Measurements from ENCODE around the gene ELOF1. TPM values are rescaled to one million over a fixed set of nuclear protein-coding genes. Genes with fewer than 3 reads are reported as not detected.

The ELOF1 gene
- total RNA-seq, 1 experiment from 2014 or later: 105 TPM

GRCh38 chr19:11538232-11539036 lies 20.6 kb downstream of the ELOF1 start, which contains the start of gene CNN1:
CNN1 (plus strand) TSS chr19:11538851; CDS start chr19:11538928, 77 bp downstream.
- Histone ChIP-seq H3K4me2 (ENCODE audit: low read length) (no peak within 1 kb of the TSS), H3K79me2 (ENCODE audit: low read length) (no peaks in the 10 kb centered on the region), H3K27ac (ENCODE audit: low read length) (no peak within 1 kb of the TSS), H2AFZ (ENCODE audit: low read length) (no peak within 1 kb of the TSS), H3K9ac (ENCODE audit: low read length) (no peak within 1 kb of the TSS), H3K27me3 (ENCODE audit: low read length) (no peaks in the 10 kb centered on the region), H3K4me1 (ENCODE audit: insufficient read depth, low read length) (peaks cover 5% of the 10 kb centered on the region), H3K9me3 (ENCODE audit: low read length) (no peaks in the 10 kb centered on the region), H3K9me2 (replicated peaks; ENCODE audit: low read length) (no peaks in the 10 kb centered on the region), H3K4me3 (ENCODE audit: low read length) (no peak within 1 kb of the TSS), H3F3A (ENCODE audit: low read length, unreplicated experiment) (no peaks in the 10 kb centered on the region), H4K20me1 (ENCODE audit: low read length) (no peaks in the 10 kb centered on the region), H3K36me3 (ENCODE audit: low read depth, low read length) (no peaks in the 10 kb centered on the region)
- DNase-seq: no peak
- ATAC-seq: no peak
- intact Hi-C loops (cut with micrococcal nuclease): loop anchor here (5.0 kb wide), 1 partner anchor 49 kb away; no protein-coding TSS in a partner anchor
- POLR2A ChIA-PET (ENCODE audit: unreplicated experiment): interaction anchor here (0.5 kb wide), 1 partner anchor 52 kb away, joined by 5 read pairs; no protein-coding TSS in a partner anchor
- no TSS peak for BruUV-seq (replicated peaks)
- TF ChIP-seq EZH2phosphoT487 (IDR thresholded peaks at IDR 0.05; ENCODE audit: borderline replicate concordance, low read length): no peak
- TF ChIP-seq, protein P1, sequence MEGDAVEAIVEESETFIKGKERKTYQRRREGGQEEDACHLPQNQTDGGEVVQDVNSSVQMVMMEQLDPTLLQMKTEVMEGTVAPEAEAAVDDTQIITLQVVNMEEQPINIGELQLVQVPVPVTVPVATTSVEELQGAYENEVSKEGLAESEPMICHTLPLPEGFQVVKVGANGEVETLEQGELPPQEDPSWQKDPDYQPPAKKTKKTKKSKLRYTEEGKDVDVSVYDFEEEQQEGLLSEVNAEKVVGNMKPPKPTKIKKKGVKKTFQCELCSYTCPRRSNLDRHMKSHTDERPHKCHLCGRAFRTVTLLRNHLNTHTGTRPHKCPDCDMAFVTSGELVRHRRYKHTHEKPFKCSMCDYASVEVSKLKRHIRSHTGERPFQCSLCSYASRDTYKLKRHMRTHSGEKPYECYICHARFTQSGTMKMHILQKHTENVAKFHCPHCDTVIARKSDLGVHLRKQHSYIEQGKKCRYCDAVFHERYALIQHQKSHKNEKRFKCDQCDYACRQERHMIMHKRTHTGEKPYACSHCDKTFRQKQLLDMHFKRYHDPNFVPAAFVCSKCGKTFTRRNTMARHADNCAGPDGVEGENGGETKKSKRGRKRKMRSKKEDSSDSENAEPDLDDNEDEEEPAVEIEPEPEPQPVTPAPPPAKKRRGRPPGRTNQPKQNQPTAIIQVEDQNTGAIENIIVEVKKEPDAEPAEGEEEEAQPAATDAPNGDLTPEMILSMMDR (conservative IDR thresholded peaks at IDR 0.05; ENCODE audit: low read depth, low read length): no peak
- no peak for TF ChIP-seq EZH2 (IDR thresholded peaks at IDR 0.05; ENCODE audit: low read length, unreplicated experiment)
- CTCF ChIA-PET: no interaction called here

DNA sequence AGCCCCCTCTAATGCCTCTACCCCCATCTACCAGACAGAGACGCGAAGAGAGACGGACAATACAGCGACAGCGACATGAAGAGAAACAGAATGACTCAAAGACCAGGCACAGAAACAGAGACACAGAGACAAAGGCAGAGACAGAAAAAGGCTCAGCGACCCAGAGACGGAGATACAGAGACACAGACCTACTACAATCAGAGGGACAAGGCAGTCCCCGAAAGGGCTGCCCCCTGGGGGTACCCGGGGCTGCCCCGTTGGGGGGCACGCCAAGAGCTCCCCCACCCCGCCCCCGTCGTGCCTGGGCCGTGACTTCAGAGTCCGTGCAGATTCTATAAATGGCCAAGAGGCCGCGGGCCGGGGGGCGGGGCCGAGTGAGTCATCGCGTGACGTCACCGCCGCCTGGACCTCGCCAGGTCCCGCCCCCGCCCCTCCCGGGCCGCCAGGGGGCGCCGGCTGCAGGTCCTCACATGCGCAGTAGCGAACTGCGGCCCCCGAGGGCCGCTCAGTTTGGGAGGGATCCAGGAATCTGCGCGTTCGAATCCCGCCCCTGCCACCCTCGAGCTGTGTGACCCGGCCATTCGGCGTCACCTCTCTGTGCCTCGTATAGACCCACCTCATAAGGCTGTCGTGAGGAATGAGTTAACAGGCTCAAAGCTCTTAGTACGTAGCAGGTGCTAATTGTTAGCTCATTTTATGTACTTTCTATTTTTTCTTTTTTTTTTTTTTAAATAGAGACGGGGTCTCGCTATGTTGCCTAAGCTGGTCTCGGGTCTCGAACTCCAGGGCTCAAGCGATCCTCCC lies 23.0 kb downstream of the ELOF1 start:
- Histone ChIP-seq H3K79me2 (ENCODE audit: low read length) (no peaks in the 10 kb centered on the region), H3K27me3 (ENCODE audit: low read length) (no peaks in the 10 kb centered on the region), H3F3A (ENCODE audit: low read length, unreplicated experiment) (no peaks in the 10 kb centered on the region), H4K20me1 (ENCODE audit: low read length) (no peaks in the 10 kb centered on the region), H3K4me2 (ENCODE audit: low read length) (peak overlapping the region; percentile 76), H3K9me3 (ENCODE audit: low read length) (no peaks in the 10 kb centered on the region), H3K9me2 (replicated peaks; ENCODE audit: low read length) (no peaks in the 10 kb centered on the region), H3K27ac (ENCODE audit: low read length) (peak overlapping the region; percentile 8; the same call in 1 of the 2 replicates), H3K4me1 (ENCODE audit: insufficient read depth, low read length) (peaks cover 21% of the 10 kb centered on the region), H3K36me3 (ENCODE audit: low read depth, low read length) (no peaks in the 10 kb centered on the region), H2AFZ (ENCODE audit: low read length) (peak overlapping the region; percentile 83), H3K9ac (ENCODE audit: low read length) (no peak overlapping the region), H3K4me3 (ENCODE audit: low read length) (peak overlapping the region; percentile 52; the same call in 1 of the 2 replicates)
- intact Hi-C loops (cut with micrococcal nuclease): loop anchor here (5.0 kb wide), 1 partner anchor 51 kb away; no protein-coding TSS in a partner anchor
- ChIA-PET POLR2A (ENCODE audit: unreplicated experiment) (interaction anchor here (0.6 kb wide), 1 partner anchor 23 kb away, joined by 3 read pairs; the partner anchor contains the start of gene ELOF1), CTCF (interaction anchor here (0.6 kb wide), 3 partner anchors 9 to 979 kb away, joined by 3 to 4 read pairs (median 3); no protein-coding TSS in a partner anchor)
- DNase-seq (peak; percentile 93), ATAC-seq (peak; percentile 58)
- BruUV-seq (replicated peaks): no TSS peak
- TF ChIP-seq, protein P1 (conservative IDR thresholded peaks at IDR 0.05; ENCODE audit: low read depth, low read length): peak; percentile 95
- no peak for TF ChIP-seq EZH2 (IDR thresholded peaks at IDR 0.05; ENCODE audit: low read length, unreplicated experiment)

All from PC-3 (cell line).